Activated CD8-positive, alpha-beta memory T cell treated with anti-CD3 and anti-CD28 coated beads for 24 hours (primary cell): Measurements from ENCODE around the gene PACSIN2.
"Not testable (repeated sequence)": the region's sequence is repeated elsewhere in the genome, so short reads cannot be mapped to it uniquely, and the experiment has no call there.

Experiments used
- DNase-seq: peaks from one replicate; pipeline ENCODE4 v3.0.0-alpha.2; 2020

Gene PACSIN2

GRCh38 chr22:43011079-43011478, 3.9 kb downstream of the PACSIN2 start:
- DNase-seq = no peak

GRCh38 chr22:43009444-43009843, 5.5 kb downstream of the PACSIN2 start:
- DNase-seq = no peak

DNA sequence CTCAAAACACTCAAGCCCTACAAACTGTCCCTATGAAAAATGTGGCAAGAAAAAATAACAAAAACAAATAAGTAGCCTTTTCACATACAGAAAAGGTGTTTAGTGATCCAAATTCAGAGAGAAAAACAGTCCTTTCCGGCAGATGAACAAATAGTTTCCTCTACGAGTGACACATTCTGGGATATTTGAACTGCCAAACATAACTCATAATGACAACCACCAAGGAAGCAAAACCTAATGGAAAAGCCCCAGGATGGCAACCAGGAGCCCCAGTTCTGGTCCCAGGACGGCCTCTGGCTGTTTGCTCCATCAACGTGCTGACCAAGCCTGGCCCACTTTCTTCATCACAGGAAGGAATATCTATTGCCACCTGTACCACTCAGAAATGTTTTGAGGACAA, 6.0 kb downstream of the PACSIN2 start:
- no peak for DNase-seq

- DNase-seq = no peak
Observed at GRCh38 chr22:43008509-43008908, 6.4 kb downstream of the PACSIN2 start.

- DNase-seq = no peak
Observed at GRCh38 chr22:43007519-43008102, 7.3 kb downstream of the PACSIN2 start.

- no peak for DNase-seq
Observed at GRCh38 chr22:43006753-43007152, 8.2 kb downstream of the PACSIN2 start.

DNA sequence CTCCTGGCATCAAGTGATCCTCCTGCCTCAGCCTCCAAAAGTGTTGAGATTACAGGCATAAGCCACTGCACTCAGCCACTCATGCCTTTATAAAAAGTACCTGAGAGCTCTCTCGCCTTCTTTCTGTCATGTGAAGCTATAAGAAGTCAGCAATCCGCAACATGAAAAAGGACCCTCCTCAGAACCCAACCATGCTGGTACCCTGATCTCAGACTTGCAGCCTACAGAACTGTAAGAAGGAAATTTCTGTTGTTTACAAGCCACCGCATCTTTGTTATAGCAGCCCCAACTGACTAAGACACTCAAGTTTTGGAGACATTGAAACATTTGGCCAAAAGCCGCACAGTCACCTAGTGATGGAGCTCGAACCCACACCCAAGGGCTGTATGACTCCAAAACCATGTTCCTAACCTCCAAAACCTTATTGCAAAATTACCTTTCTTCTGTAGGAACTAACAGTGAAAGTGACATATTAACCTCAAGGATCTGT, 8.9 kb downstream of the PACSIN2 start:
- no peak for DNase-seq

DNA sequence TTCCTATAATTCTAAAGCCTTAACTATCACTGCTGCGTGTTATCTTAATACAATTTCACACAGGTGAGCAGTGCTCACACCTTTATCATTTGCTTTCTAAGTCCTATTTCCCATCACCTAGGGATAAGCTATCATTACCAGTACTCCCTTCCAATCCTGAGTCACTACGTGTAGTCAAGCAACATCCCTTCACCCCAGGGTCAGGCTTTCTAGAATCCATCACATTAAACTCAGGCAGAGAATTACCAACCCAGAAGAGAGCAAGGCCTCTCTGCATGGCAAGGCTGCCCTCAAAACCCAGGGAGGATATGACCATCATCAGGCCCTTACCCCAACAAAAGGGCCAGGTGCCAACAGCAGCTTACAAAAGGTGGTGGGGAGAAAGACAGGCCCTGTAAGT, 9.8 kb downstream of the PACSIN2 start:
- DNase-seq = no peak

GRCh38 chr22:43004362-43005035, 10.4 kb downstream of the PACSIN2 start:
- no peak for DNase-seq

DNA sequence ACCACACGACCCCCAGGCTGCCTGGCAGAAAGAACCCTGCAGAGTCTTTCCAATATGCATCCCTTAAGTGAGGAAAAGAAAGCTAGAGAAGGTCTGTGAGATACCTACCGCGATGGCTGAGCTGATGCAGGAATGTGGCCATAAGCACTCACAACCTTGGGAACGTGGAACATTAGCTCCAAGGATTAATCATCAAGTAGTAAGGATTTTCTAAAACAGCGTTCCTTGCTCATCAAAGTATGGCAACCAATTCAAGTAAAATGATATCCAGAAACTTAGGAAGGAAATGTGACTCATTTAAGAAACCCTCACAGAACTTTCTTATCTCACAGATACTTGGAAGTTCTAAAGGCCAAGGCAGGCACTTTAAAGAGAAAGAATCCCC, 12.8 kb downstream of the PACSIN2 start:
- no peak for DNase-seq

DNA sequence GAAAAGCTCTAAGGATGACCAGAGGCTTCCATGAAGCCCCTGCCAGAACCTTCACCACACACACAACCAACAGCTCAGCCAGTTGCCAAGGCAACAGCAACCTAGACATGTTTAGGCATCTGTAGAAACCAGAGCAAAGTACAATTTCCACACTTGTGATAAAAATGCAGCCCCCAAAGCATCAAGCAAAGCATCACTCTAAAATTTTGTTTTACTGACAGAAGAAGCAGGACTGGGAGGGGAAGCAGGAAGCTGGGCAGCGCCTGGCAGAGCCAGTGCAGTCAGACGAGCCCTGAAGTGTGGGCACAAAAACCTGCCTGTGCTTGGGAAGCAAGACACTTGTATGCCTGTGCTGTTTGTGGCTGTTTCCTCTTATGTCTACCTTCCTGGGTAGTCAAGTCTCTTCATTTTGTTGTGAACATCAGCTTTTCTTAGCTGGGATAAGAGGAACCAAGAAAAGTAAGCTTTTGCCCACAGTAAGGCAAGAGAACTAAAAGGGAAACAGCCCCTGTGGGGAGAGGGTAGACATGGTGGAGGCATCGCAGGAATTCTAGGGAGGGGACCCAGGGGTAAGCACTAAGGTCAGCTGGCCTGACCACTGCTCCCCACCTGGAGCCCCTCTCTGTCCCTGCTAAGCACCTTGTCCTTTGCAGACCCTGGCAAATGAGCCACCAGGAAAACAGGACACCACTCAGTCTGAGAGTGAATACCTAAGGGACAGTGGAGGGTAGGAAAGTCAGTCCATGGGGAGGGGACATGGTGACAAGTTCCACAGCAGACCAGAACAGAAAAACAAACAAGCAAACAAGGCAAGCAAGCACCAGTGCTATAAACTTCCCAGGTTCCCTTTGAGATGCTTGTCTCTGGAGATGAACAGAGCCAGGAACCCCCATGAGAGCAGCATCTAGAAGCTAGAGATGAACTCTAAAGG, 13.4 kb downstream of the PACSIN2 start:
- no peak for DNase-seq

DNA sequence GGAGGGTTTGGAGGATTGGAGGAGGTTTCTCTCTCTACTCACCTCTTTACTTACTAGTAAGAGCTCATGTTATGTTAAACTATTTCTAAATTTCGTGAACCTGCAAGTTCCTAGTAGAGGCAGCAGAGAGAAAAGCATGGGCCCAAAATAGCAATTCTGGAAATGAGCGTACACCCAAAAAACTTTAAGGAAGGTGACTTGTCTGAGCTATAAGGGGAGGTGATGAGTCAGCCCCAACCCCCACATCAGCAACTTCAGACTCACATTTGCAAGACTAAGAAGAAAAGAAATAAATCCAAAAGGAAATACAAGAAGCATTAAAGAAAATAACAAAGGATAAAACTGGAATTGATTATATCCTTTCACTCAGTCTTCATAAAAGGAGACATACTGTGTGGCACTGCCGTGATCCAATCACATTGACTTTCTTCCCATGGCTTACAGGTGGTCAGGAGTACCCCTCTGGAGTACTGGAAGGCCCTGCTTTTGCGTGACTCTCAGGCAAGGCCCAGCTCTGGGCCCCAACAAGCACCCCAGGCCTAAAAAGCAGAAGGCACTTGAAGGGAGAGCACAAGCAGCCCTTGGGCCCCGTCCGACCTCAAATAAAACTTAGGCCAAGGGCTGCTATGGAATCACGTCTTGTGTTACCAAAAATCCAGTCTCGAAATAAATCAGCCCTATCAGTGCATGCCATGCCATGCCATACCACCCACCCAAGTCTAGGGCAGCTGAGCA, 14.3 kb downstream of the PACSIN2 start:
- DNase-seq = no peak

DNA sequence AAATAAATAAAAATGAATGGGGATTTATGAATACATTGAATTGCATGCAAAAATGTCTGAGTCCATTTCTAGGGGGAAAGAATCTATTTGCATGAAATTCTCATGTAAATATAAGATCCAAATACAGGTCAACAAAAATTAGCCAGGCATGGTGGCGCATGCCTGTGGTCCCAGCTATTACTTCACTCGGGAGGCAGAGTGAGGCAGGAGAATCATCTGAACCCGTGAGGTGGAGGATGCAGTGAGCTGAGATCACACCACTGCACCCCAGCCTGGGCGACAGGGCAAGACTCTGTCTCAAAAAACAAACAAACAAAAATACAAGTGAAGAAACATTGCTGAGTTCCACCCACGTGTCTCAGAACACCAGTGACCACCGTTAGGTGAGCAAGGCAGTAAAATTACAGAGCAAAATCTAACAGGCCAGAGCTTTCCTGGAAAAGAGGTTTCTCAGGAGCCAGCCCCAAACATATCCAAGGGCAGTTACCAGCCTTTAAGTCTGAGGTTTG, 17.3 kb downstream of the PACSIN2 start:
- no peak for DNase-seq

GRCh38 chr22:42996646-42997365, 18.1 kb downstream of the PACSIN2 start:
- DNase-seq = no peak

- DNase-seq = not testable (repeated sequence)
Observed at GRCh38 chr22:42995654-42996053, 19.3 kb downstream of the PACSIN2 start.

DNA sequence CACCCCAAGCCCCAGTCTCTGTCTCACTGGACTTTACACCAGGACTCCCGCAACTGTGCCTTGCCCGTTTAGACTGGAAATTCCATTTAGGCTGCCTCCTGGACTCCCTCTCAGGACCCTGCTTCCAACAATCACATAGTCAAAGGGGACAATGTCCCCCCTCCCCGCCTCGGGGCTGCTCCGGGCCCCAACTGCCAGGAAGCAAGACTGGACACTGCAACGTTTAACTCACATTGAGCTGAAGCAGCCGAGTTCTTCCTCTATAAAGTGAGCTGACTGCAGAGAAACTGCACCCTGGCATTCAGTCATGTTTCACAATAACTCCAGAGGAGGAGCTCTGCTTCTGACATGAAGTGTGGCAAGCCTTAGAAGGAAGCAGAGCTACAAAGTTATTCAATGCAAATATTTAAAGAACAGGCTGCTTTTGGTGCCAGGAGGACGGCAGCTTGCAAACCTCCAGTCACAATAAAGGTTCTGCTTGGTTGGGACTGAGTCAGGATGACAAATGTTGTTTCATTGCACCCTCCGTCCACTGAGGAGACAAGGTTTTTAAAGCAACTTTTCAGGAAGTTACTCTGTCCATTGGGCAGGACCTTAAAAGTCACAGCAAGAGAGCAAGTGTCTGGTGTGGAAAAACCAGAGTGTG, 19.9 kb downstream of the PACSIN2 start:
- no peak for DNase-seq

- DNase-seq = no peak
Observed at GRCh38 chr22:42994276-42994916, 20.6 kb downstream of the PACSIN2 start.

DNA sequence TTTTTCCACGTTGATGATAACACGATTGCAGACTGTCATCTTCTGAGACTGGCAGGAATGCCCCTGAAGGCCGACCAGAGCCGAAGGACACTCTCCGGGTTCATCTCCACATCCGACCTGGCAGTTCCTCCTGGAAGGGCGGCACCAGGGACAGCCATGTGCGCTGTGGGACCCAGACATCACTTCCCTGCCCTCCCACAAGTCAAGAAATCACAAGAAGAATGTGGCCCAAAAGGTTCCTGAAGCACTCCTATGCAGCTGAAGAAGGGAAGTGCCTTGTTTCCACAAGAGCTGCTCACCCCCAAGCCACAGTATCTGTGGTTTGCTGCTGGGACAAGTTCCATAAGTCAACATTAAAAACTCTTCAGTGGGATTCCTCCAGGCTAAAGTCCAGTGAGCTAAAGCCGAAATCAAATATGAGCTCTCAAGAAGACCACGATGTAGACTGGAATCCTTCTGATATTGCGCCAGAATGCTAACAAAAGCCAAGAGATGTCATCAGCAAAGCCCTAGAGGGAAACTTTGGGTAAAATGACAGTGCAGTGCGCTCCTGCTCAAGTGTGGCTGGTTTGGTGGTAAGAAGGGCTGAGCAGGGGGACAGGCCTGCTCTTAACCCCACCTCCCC, 21.2 kb downstream of the PACSIN2 start:
- DNase-seq = no peak

- DNase-seq = no peak
Observed at GRCh38 chr22:42992886-42993479, 22.0 kb downstream of the PACSIN2 start.

- DNase-seq = no peak
Observed at GRCh38 chr22:42992092-42992491, 22.9 kb downstream of the PACSIN2 start.
